ENCODE measurements around the gene ADRA2B.
"Not testable (repeated sequence)": the region's sequence is repeated elsewhere in the genome, so short reads cannot be mapped to it uniquely, and the experiment has no call there.

DNA sequence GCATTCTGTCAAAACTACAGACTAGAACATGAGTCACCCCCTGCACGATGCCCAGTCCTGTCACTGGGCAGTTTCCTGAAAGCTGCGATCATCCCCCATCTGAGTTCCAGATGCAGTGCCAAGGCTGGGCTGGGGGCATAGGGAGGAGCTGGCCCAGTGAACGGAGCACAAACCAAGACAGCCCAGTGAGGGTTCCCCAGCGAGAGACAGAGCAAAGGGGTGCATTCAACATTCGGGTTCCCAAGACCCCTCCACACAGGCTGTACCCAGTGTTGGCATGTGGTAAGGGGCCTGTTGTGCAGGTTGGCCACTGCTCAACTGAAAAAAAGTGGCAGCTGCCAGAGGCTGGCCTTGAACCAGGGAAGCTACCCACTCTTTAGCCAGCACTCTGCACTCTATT is 46.0 kb downstream of the ADRA2B start:
- TF ChIP-seq EZH2 (IDR thresholded peaks at IDR 0.05; ENCODE audit: borderline replicate concordance, low read length), result not testable (repeated sequence)
- TF ChIP-seq, protein P1, sequence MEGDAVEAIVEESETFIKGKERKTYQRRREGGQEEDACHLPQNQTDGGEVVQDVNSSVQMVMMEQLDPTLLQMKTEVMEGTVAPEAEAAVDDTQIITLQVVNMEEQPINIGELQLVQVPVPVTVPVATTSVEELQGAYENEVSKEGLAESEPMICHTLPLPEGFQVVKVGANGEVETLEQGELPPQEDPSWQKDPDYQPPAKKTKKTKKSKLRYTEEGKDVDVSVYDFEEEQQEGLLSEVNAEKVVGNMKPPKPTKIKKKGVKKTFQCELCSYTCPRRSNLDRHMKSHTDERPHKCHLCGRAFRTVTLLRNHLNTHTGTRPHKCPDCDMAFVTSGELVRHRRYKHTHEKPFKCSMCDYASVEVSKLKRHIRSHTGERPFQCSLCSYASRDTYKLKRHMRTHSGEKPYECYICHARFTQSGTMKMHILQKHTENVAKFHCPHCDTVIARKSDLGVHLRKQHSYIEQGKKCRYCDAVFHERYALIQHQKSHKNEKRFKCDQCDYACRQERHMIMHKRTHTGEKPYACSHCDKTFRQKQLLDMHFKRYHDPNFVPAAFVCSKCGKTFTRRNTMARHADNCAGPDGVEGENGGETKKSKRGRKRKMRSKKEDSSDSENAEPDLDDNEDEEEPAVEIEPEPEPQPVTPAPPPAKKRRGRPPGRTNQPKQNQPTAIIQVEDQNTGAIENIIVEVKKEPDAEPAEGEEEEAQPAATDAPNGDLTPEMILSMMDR (IDR thresholded peaks at IDR 0.05; ENCODE audit: low read length), result not testable (repeated sequence)

All from OCI-LY1 (cell line).